H1 (cell line): ENCODE data around the gene F8. TPM values are rescaled to one million over a fixed set of nuclear protein-coding genes. Genes with fewer than 3 reads are reported as not detected.
"Not testable (repeated sequence)": the region's sequence is repeated elsewhere in the genome, so short reads cannot be mapped to it uniquely, and the experiment has no call there.

Experiments used
- CTCF ChIA-PET: fragments of 300-600 bp; sonication (Branson Sonifier 250); formaldehyde crosslinking; loops from one replicate; lab custom pipeline; 2021; ENCODE audit not compliant: partially characterized antibody; lab: Charles Lee
- POLR2A ChIA-PET: fragments of 300-600 bp; sonication (Branson Sonifier 250); formaldehyde crosslinking; loops from one replicate; lab custom pipeline; 2021; ENCODE audit warnings: inconsistent platforms; ENCODE audit not compliant: partially characterized antibody; lab: Charles Lee
- DNase-seq, 2 experiments: peaks; one replicate each; pipeline versions ENCODE4 v3.0.0 to v3.0.0-alpha.2; 2010 to 2022; ENCODE audit warnings: low spot score in 2 of 2, low read depth in 1 of 2, mixed read lengths in 1 of 2
- FAIRE-seq: peaks from 2 replicates; lab custom pipeline; 2011; peaks lifted over from hg19 to GRCh38; lab: Jason Lieb, UNC
- H2AFZ ChIP-seq: 2 replicates; pipeline ENCODE4 v1.8.1; 2012; ENCODE audit warnings: low read length, inconsistent platforms
- H2AK5ac ChIP-seq: 2 replicates; pipeline ENCODE4 v1.6.1; 2013; ENCODE audit warnings: low read depth, low read length
- H2BK120ac ChIP-seq: replicated peaks from 2 replicates; pipeline ENCODE3; 2013; ENCODE audit warnings: low read depth, low read length, inconsistent platforms
- H2BK12ac ChIP-seq: 2 replicates; pipeline ENCODE4 v1.6.1; 2013; ENCODE audit warnings: low read depth, low read length
- H2BK15ac ChIP-seq: 2 replicates; pipeline ENCODE4 v1.6.1; 2013; ENCODE audit warnings: low read length
- H2BK20ac ChIP-seq: 2 replicates; pipeline ENCODE4 v1.6.1; 2013; ENCODE audit warnings: low read length
- H2BK5ac ChIP-seq: 2 replicates; pipeline ENCODE4 v1.6.1; 2013; ENCODE audit warnings: low read depth, low read length
- H3K14ac ChIP-seq: 2 replicates; pipeline ENCODE4 v1.6.1; 2013; ENCODE audit warnings: inconsistent platforms; ENCODE audit not compliant: insufficient read length
- H3K18ac ChIP-seq: 2 replicates; pipeline ENCODE4 v1.6.1; 2013; ENCODE audit warnings: low read length; ENCODE audit errors: extremely low read depth
- H3K23ac ChIP-seq: 2 replicates; pipeline ENCODE4 v1.6.1; 2013; ENCODE audit warnings: inconsistent platforms; ENCODE audit not compliant: insufficient read length
- H3K23me2 ChIP-seq: 2 replicates; pipeline ENCODE4 v1.6.1; 2013; ENCODE audit warnings: low read depth, low read length
- H3K27ac ChIP-seq: 2 replicates; pipeline ENCODE4 v1.6.1; 2011; ENCODE audit warnings: low read depth, low read length, inconsistent platforms
- H3K27me3 ChIP-seq, 4 experiments: replicated peaks in 1 of 4; 1 replicate in 1 of 4; 2 replicates in 3 of 4; pipeline versions ENCODE4 v1.6.1 to v1.8.1; 2011 to 2013; ENCODE audit warnings: low read length in 3 of 4, mild to moderate bottlenecking in 3 of 4, inconsistent platforms in 2 of 4, mixed read lengths in 2 of 4, moderate library complexity in 1 of 4; ENCODE audit not compliant: control insufficient read depth in 3 of 4, insufficient read depth in 3 of 4; ENCODE audit errors: extremely low read depth in 1 of 4
- H3K36me3 ChIP-seq, 4 experiments: 2 replicates each; pipeline versions ENCODE4 v1.6.1 to v1.8.1; 2011 to 2013; ENCODE audit warnings: mild to moderate bottlenecking in 4 of 4, low read length in 3 of 4, moderate library complexity in 2 of 4, control low read depth in 1 of 4, inconsistent platforms in 1 of 4; ENCODE audit not compliant: insufficient read depth in 4 of 4, control insufficient read depth in 2 of 4
- H3K4ac ChIP-seq: replicated peaks from 2 replicates; pipeline ENCODE3; 2013; ENCODE audit warnings: low read length, low read depth, mixed read lengths, inconsistent platforms; ENCODE audit not compliant: insufficient read length
- H3K4me1 ChIP-seq, 4 experiments: replicated peaks in 1 of 4; 1 replicate in 1 of 4; 2 replicates in 3 of 4; pipeline versions ENCODE4 v1.6.1 to v1.8.1; 2011 to 2013; ENCODE audit warnings: low read length in 3 of 4, inconsistent platforms in 2 of 4, mixed read lengths in 1 of 4; ENCODE audit not compliant: insufficient read depth in 4 of 4, control insufficient read depth in 3 of 4
- H3K4me2 ChIP-seq, 2 experiments: 2 replicates each; pipeline versions ENCODE4 v1.6.1 to v1.8.1; 2011 to 2013; ENCODE audit warnings: low read depth in 2 of 2, low read length in 2 of 2, control low read depth in 1 of 2, inconsistent platforms in 1 of 2, mild to moderate bottlenecking in 1 of 2; ENCODE audit not compliant: insufficient read depth in 1 of 2
- H3K4me3 ChIP-seq, 4 experiments: fragments of 200-600, 300-600 bp in 1 of 4; sonication (generic), shearing (Covaris generic), sonication (Bioruptor Twin) in 1 of 4; 2 replicates each; pipeline versions ENCODE4 v1.5.1 to v1.8.1; 2011 to 2016; ENCODE audit warnings: low read length in 4 of 4, low read depth in 3 of 4, control low read depth in 2 of 4, inconsistent platforms in 2 of 4, mild to moderate bottlenecking in 2 of 4, mixed read lengths in 1 of 4, moderate library complexity in 1 of 4; ENCODE audit not compliant: insufficient read depth in 2 of 4; ENCODE audit errors: extremely low read depth in 1 of 4
- H3K56ac ChIP-seq: replicated peaks from 2 replicates; pipeline ENCODE3; 2013; ENCODE audit warnings: low read depth, mild to moderate bottlenecking, mixed read lengths, low read length, inconsistent platforms; ENCODE audit not compliant: insufficient read length
- H3K79me1 ChIP-seq: 2 replicates; pipeline ENCODE4 v1.6.1; 2013; ENCODE audit warnings: low read depth, low read length, control low read depth
- H3K79me2 ChIP-seq, 2 experiments: 2 replicates each; pipeline versions ENCODE4 v1.6.1 to v1.8.1; 2012 to 2013; ENCODE audit warnings: low read length in 2 of 2, mild to moderate bottlenecking in 2 of 2, inconsistent platforms in 1 of 2; ENCODE audit not compliant: insufficient read depth in 2 of 2, control insufficient read depth in 1 of 2
- H3K9ac ChIP-seq, 4 experiments: replicated peaks in 1 of 4; 1 replicate in 1 of 4; 2 replicates in 3 of 4; pipeline versions ENCODE4 v1.6.1 to v1.8.1; 2011 to 2013; ENCODE audit warnings: low read depth in 3 of 4, low read length in 3 of 4, control low read depth in 2 of 4, mild to moderate bottlenecking in 2 of 4, moderate library complexity in 2 of 4, inconsistent platforms in 1 of 4; ENCODE audit errors: extremely low read depth in 1 of 4
- H3K9me3 ChIP-seq, 2 experiments: 2 replicates each; pipeline versions ENCODE4 v1.6.1 to v1.8.1; 2012 to 2013; ENCODE audit warnings: mild to moderate bottlenecking in 2 of 2, moderate library complexity in 2 of 2, control low read depth in 1 of 2, inconsistent platforms in 1 of 2, low read depth in 1 of 2, low read length in 1 of 2, mixed read lengths in 1 of 2; ENCODE audit not compliant: insufficient read depth in 2 of 2
- H4K20me1 ChIP-seq, 2 experiments: replicated peaks in 1 of 2; 2 replicates each; pipeline versions ENCODE3 to v1.8.1; 2011 to 2013; ENCODE audit warnings: inconsistent platforms in 2 of 2, low read length in 2 of 2, mild to moderate bottlenecking in 1 of 2; ENCODE audit not compliant: insufficient read depth in 2 of 2, control insufficient read depth in 1 of 2
- H4K5ac ChIP-seq: 2 replicates; pipeline ENCODE4 v1.6.1; 2013; ENCODE audit warnings: low read length, low read depth, mixed read lengths, inconsistent platforms; ENCODE audit not compliant: insufficient read length
- H4K8ac ChIP-seq: 2 replicates; pipeline ENCODE4 v1.8.0; 2013; ENCODE audit warnings: mild to moderate bottlenecking, moderate library complexity, low read length, inconsistent platforms; ENCODE audit not compliant: insufficient read depth; ENCODE audit errors: extremely low read depth
- H4K91ac ChIP-seq: replicated peaks from 2 replicates; pipeline ENCODE3; 2013; ENCODE audit warnings: low read length, mixed read lengths, inconsistent platforms; ENCODE audit not compliant: insufficient read length
- WGBS, 2 experiments: shearing (Covaris generic) in 1 of 2; methylation state at CpG; one replicate each; pipeline versions ENCODE4 v1.1.6 to v1.1.7; 2013 to 2015; ENCODE audit warnings: low lambda C conversion rate in 2 of 2, mixed read lengths in 2 of 2, inconsistent platforms in 1 of 2, low coverage in 1 of 2, missing lambda C conversion rate in 1 of 2; ENCODE audit not compliant: insufficient replicate concordance in 2 of 2, insufficient coverage in 1 of 2, insufficient read length in 1 of 2; ENCODE audit errors: extremely low coverage in 1 of 2, missing lambda C conversion rate in 1 of 2; 5-methylcytosine and 5-hydroxymethylcytosine counted together
- polyA plus RNA-seq, 7 experiments: library from polyadenylated mRNA; depleted of rRNA in 3 of 7; stranded (reverse) in 5 of 7; unstranded in 2 of 7; fragments of >200 nt in 5 of 7; fragments of 200-250 nt in 2 of 7; gene quantifications; 1 replicate in 5 of 7; 2 replicates in 1 of 7; 4 replicates in 1 of 7; pipeline versions ENCODE4 v1.2.1 to v1.2.3, GENCODE V29; 2011 to 2013; ENCODE audit warnings: missing spikeins in 2 of 7, mixed read lengths in 2 of 7
- total RNA-seq: library from RNA; stranded (reverse); fragmentation: NEBNext Ultra II Directional; extraction: Animal tissue kit (Norgen Biotek cat#: 25700); gene quantifications from 2 replicates; pipeline ENCODE4 v1.2.1, GENCODE V29; 2021

Gene F8
- total and polyA plus RNA-seq, 2 of the 8 experiments (the other 6 are each of a cell fraction or from before 2014, with no cell fraction given) = 1.1 to 2.6 TPM

DNA sequence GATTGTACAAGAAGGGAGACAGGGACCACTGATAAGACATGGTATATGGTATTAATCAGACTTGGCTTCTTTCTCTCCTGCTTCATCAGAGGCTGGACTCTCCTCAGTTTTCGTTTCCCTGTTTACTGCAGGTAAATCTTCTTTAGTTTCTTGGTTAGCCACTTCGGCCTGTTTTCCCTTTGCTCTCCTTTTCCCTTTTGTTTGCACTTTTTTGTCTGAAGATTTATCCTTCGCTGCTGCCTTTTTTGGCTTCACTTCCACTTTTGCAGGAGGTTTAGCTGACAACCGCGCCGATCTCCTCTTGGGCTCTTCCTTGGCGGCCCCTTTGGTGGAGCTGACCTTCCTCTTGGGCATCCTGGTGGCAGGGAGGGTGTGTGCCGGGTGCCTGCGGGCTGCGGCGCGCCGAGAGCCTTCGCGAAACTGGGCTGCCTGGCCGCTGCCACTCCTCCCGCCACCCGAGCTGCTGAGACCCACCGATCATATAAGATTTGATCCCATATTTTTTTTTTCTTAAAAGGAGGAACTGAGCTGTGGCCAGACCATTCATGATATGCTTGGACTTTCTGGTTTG, 205.4 kb downstream of the F8 start:
- not testable (repeated sequence) for H3K79me1 ChIP-seq, H4K20me1 ChIP-seq, H2BK15ac ChIP-seq, H2AK5ac ChIP-seq, H4K8ac ChIP-seq, H3K9ac ChIP-seq, H3K4me2 ChIP-seq, H3K18ac ChIP-seq, H3K36me3 ChIP-seq, H3K14ac ChIP-seq, H3K9me3 ChIP-seq, H4K5ac ChIP-seq, H4K91ac ChIP-seq, H2BK5ac ChIP-seq, H2BK20ac ChIP-seq, H2BK12ac ChIP-seq, FAIRE-seq, H2BK120ac ChIP-seq, H3K23ac ChIP-seq, H3K79me2 ChIP-seq, H3K27me3 ChIP-seq, DNase-seq, H2AFZ ChIP-seq, H3K23me2 ChIP-seq, H3K4ac ChIP-seq, H3K27ac ChIP-seq, H3K4me1 ChIP-seq, H3K4me3 ChIP-seq, H3K56ac ChIP-seq
- POLR2A ChIA-PET = interaction anchor here (0.6 kb wide), 1 partner anchor 21 kb away, joined by 4 read pairs; no protein-coding TSS in a partner anchor
- CTCF ChIA-PET = interaction anchor here (0.9 kb wide), 1 partner anchor 14 kb away, joined by 4 read pairs; no protein-coding TSS in a partner anchor
- 93% methylated on average over 5 of the region's 19 CpGs; no CpG with 5 or more reads in 1 of the 2 experiments for WGBS, 2 experiments

DNA sequence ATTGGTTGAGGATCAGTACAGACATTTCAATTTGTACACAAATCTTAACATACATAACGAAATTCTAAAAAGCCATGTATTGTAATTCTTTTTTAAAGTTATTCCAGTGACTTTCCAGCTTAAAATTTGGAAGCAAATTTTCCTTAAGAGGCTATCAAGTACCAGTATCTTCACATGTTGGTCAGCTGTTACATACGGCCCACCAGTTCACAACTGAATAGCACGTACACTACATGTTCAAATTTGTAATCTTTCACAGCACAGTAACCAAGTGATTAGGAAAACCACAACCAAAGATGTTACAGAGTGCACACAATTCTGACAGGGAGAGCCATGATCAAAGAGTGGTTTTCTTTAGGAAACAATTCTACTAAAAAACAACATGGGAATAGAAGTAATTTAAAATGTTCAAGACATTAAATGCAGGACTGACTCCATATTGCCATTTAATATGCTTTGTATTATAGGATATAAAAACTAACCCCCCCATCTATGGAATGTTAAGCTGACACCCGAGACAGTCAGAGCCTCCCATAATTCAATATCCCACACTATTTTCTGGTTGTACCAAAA, 206.1 kb downstream of the F8 start:
- H3K23me2 ChIP-seq, H3K79me2 ChIP-seq, H2BK120ac ChIP-seq, H2BK15ac ChIP-seq, H3K18ac ChIP-seq, H3K79me1 ChIP-seq, H3K27ac ChIP-seq, H2BK5ac ChIP-seq, H3K4me3 ChIP-seq, H3K4me2 ChIP-seq, H2BK12ac ChIP-seq, H2AFZ ChIP-seq, H4K5ac ChIP-seq, H3K14ac ChIP-seq, H3K56ac ChIP-seq, H3K36me3 ChIP-seq, H3K9me3 ChIP-seq, H2AK5ac ChIP-seq, H4K91ac ChIP-seq, H4K20me1 ChIP-seq, H4K8ac ChIP-seq, POLR2A ChIA-PET, H2BK20ac ChIP-seq, H3K4me1 ChIP-seq, DNase-seq, H3K4ac ChIP-seq, H3K9ac ChIP-seq, H3K27me3 ChIP-seq, CTCF ChIA-PET, H3K23ac ChIP-seq: not testable (repeated sequence)
- FAIRE-seq = peak; percentile 63
- 83% methylated on average over 4 of the region's 4 CpGs; no CpG with 5 or more reads in 1 of the 2 experiments for WGBS, 2 experiments
